NCI-H345 treated with DMSO at 0.1 percent for 48 hours (cell line): Measurements from ENCODE around the gene XG.

ENCODE experiments used
- DNase-seq: peaks from one replicate; lab custom pipeline; 2025; ENCODE audit not compliant: unreplicated experiment; lab: John Stamatoyannopoulos, UW

The XG gene

GRCh38 chrX:2817036-2817435, 65.2 kb downstream of the XG start:
- no peak for DNase-seq

GRCh38 chrX:2819345-2820135, 67.7 kb downstream of the XG start:
- DNase-seq: no peak

GRCh38 chrX:2820136-2820771, 68.4 kb downstream of the XG start:
- DNase-seq: no peak

- no peak for DNase-seq
These were observed 72.1 kb downstream of the XG start for GRCh38 chrX:2823795-2824386.

GRCh38 chrX:2824886-2825285, 73.0 kb downstream of the XG start:
- no peak for DNase-seq

- no peak for DNase-seq
These were observed 76.6 kb downstream of the XG start, which contains the start of gene GYG2 for GRCh38 chrX:2828344-2828958. GYG2 (plus strand) TSS chrX:2828930; CDS start chrX:2830189, 1,259 bp downstream.

- DNase-seq: no peak
These were observed 77.1 kb downstream of the XG start for GRCh38 chrX:2828959-2829411.

- no peak for DNase-seq
These were observed 77.8 kb downstream of the XG start for GRCh38 chrX:2829469-2830246.

GRCh38 chrX:2831471-2832228, 79.8 kb downstream of the XG start:
- no peak for DNase-seq

GRCh38 chrX:2837961-2838360, 86.1 kb downstream of the XG start:
- no peak for DNase-seq

- DNase-seq: no peak
These were observed 89.1 kb downstream of the XG start for GRCh38 chrX:2840961-2841360.

GRCh38 chrX:2841537-2841936, 89.7 kb downstream of the XG start:
- no peak for DNase-seq

- DNase-seq: no peak
These were observed 95.2 kb downstream of the XG start for GRCh38 chrX:2846992-2847391.

GRCh38 chrX:2848871-2849301, 97.0 kb downstream of the XG start:
- no peak for DNase-seq

GRCh38 chrX:2854918-2855317, 103.1 kb downstream of the XG start:
- no peak for DNase-seq

- DNase-seq: no peak
These were observed 103.9 kb downstream of the XG start for GRCh38 chrX:2855761-2856160.

- no peak for DNase-seq
These were observed 105.7 kb downstream of the XG start for GRCh38 chrX:2857566-2857965.

GRCh38 chrX:2859197-2859797, 107.5 kb downstream of the XG start:
- no peak for DNase-seq

- no peak for DNase-seq
These were observed 110.6 kb downstream of the XG start for GRCh38 chrX:2862404-2862803.

- no peak for DNase-seq
These were observed 111.8 kb downstream of the XG start for GRCh38 chrX:2863646-2864045.
